GM10847 (cell line): ENCODE data around the gene SYNM.

Source experiments
- POLR2A ChIP-seq: IDR thresholded peaks from 2 replicates; pipeline ENCODE4 v1.6.1; 2011; ENCODE audit not compliant: insufficient read length; ENCODE audit errors: extremely low read depth

The SYNM gene

GRCh38 chr15:99104788-99105513 lies at the start of gene SYNM:
Gene SYNM (plus strand): TSS chr15:99105080. CDS start chr15:99105200, 120 bp downstream.
- TF ChIP-seq POLR2A = no peak

- TF ChIP-seq POLR2A = no peak
Observed at GRCh38 chr15:99055555-99056134, 49.2 kb upstream of the SYNM start.

- TF ChIP-seq POLR2A = no peak
Observed at GRCh38 chr15:99057020-99057419, 47.9 kb upstream of the SYNM start.

GRCh38 chr15:99057697-99058420 lies 47.0 kb upstream of the SYNM start:
- no peak for TF ChIP-seq POLR2A

- TF ChIP-seq POLR2A = no peak
Observed at GRCh38 chr15:99058421-99058870, 46.4 kb upstream of the SYNM start.

- TF ChIP-seq POLR2A = no peak
Observed at GRCh38 chr15:99059010-99059981, 45.6 kb upstream of the SYNM start.

- TF ChIP-seq POLR2A = no peak
Observed at GRCh38 chr15:99062226-99062625, 42.7 kb upstream of the SYNM start.

DNA sequence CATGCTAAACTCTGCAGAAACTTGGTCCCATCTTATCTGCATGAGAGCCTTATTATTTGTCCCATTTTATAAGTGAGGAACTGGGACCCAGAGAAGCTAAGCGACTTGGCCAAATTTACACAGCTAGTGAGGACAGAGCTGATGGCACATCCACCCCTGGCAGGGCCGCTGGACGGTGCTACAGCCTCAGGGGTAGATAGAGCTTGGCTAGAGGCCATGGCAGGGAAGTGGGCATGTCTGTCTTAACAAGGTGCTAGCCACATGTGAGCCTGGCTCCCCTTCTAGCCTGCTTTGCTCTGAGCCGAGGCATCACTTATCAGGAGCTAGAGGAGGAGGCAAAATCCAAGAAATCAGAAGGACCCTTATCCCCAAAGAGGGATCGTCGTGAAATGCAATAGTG lies 36.7 kb upstream of the SYNM start:
- no peak for TF ChIP-seq POLR2A

DNA sequence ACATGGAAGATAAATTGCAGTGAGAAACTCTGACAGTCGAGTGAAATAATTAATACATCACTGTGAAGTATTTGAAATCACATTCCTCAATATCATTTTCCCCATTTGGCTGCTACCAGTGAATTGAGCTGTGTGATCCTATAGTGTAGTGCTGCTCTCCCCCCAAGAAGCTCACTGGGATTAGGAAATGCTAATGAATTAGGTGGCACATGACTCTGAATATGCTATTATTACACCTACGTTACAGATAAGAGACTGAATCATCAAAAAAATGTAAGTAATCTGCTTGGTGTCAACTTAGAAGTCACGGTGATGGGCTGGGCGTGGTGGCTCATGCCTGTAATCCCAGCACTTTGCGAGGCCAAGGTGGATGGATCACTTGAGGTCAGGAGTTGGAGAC lies 34.7 kb upstream of the SYNM start:
- TF ChIP-seq POLR2A = no peak

DNA sequence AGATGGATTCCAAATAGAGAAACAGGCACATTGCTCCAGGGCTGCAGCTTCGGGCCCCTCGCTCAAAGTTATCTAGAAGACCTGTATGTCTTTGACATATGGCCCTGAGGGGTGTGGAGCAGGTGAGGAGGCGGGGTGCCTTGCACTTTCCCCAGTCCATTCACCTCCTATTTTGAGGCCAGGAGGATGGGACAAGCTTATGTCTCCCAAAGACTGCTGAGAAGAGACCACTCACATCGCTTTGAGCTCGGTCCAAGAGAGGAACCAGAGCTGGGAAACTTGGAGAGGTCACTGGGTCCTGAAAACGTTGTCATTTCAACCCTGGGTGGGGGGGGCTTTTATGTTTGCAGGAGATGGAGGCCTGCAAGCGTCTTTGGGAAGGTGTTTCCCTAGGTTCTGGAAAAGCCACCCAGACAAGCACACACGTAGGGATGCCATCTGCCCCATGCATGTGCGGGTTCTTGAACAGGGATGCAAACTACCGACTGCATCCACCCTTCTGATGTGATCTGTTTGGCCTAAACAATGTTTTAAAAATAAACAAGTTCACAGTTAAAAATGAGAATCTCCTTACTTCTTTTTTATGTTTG lies 33.7 kb upstream of the SYNM start:
- no peak for TF ChIP-seq POLR2A

GRCh38 chr15:99073008-99073717 lies 31.7 kb upstream of the SYNM start:
- TF ChIP-seq POLR2A = no peak

GRCh38 chr15:99074446-99074845 lies 30.4 kb upstream of the SYNM start:
- TF ChIP-seq POLR2A = no peak

DNA sequence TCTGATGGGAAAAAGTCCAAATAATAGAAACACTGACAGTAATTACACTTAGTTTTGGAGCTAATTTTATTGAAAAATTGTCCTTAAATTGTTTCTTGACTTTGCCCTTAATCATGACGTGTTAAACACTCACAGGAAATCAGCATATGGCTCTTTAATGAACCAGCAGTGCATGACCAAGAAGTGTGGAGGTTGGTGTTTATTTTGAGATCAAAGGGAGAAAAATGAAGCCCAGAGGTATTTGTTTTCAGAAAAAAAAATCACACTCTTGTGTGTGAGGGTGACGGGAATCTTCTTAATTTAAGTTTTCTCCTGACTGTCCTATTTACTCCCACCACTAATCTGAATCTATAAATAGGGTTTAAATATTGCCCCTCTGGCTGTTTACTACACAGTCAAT lies 28.8 kb upstream of the SYNM start:
- TF ChIP-seq POLR2A = no peak
